ENCODE results near the gene SORCS2. TPM values are rescaled to one million over a fixed set of nuclear protein-coding genes. Genes with fewer than 3 reads are reported as not detected.

SORCS2 gene
- total RNA-seq, 6 donors from 2014 or later, result 2.2 to 28.3 (median 7.2) TPM

DNA sequence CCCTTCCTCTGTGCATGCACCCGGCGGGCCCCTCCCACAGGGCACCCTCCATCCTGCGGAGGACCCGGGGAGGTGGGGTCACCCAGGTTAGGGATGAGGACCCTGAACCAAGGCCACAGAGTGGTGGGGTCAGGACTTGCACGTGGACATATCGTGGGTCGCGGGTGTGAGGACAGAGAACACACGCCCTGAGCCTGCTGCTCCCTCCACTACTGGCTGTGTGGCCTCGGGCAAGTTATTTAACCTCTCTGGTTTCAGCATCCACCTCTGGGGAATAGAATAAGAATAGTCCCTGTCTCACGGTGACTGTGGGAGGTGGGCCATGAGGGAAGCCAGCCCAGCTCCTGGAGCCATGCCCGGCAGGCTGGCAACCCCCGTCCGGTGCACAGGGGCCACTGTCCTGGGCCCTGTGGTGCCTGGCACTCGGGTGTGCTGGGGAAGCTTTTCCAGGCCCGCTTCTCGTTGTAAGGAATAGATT is 237.3 kb downstream of the SORCS2 start:
- H3K4me3 ChIP-seq, result no peak overlapping the region
- no peak for TF ChIP-seq POLR2A (IDR thresholded peaks at IDR 0.05)
- no peak for TF ChIP-seq POLR2AphosphoS5 (IDR thresholded peaks at IDR 0.05)
- no peak for TF ChIP-seq CTCF (IDR thresholded peaks at IDR 0.05)
- TF ChIP-seq EP300 (IDR thresholded peaks at IDR 0.05), result no peak
- ATAC-seq (ENCODE audit: low FRiP score in 2 of 2) (no peak), DNase-seq (peak; percentile 19 to 64)
- WGBS, 2 donors, result 62 to 73% methylated on average over 16 of the region's 17 CpGs
- H3K36me3 ChIP-seq, result no peaks in the 10 kb centered on the region
- no peak overlapping the region for H3K27ac ChIP-seq
- peaks cover 1 to 3% (median 2%) of the 10 kb centered on the region in 4 donors for H3K4me1 ChIP-seq
- no peaks in the 10 kb centered on the region for H3K9me3 ChIP-seq
- no peaks in the 10 kb centered on the region for H3K27me3 ChIP-seq

- ATAC-seq (ENCODE audit: low FRiP score in 2 of 2) (peak in 1 of 2 donors; percentile 58), DNase-seq (no peak)
- Histone ChIP-seq H3K4me3 (no peak overlapping the region), H3K36me3 (no peaks in the 10 kb centered on the region), H3K4me1 (peaks cover 3 to 10% (median 7%) of the 10 kb centered on the region in 4 donors), H3K27ac (no peak overlapping the region), H3K9me3 (no peaks in the 10 kb centered on the region), H3K27me3 (no peaks in the 10 kb centered on the region)
- TF ChIP-seq CTCF (IDR thresholded peaks at IDR 0.05) (no peak), EP300 (IDR thresholded peaks at IDR 0.05) (no peak), POLR2AphosphoS5 (IDR thresholded peaks at IDR 0.05) (no peak), POLR2A (IDR thresholded peaks at IDR 0.05) (no peak)
- WGBS, 2 donors, result 48 to 67% methylated on average over 14 to 15 of the region's 16 CpGs
Measured at GRCh38 chr4:7430368-7430964, 238.1 kb downstream of the SORCS2 start.

GRCh38 chr4:7430965-7431695 is 238.8 kb downstream of the SORCS2 start:
- Histone ChIP-seq H3K4me1 (peaks cover 3 to 16% (median 10%) of the 10 kb centered on the region in 4 donors), H3K27ac (no peak overlapping the region), H3K36me3 (no peaks in the 10 kb centered on the region), H3K9me3 (no peaks in the 10 kb centered on the region), H3K4me3 (no peak overlapping the region), H3K27me3 (no peaks in the 10 kb centered on the region)
- 53 to 81% methylated on average over 2 to 15 of the region's 17 CpGs for WGBS, 2 donors
- ATAC-seq (ENCODE audit: low FRiP score in 2 of 2), result no peak
- TF ChIP-seq EP300 (IDR thresholded peaks at IDR 0.05), result no peak
- no peak for TF ChIP-seq CTCF (IDR thresholded peaks at IDR 0.05)
- no peak for TF ChIP-seq POLR2AphosphoS5 (IDR thresholded peaks at IDR 0.05)
- TF ChIP-seq POLR2A (IDR thresholded peaks at IDR 0.05), result no peak
- no peak for DNase-seq

GRCh38 chr4:7431696-7432530 is 239.6 kb downstream of the SORCS2 start:
- Histone ChIP-seq H3K27ac (no peak overlapping the region), H3K4me1 (peaks cover 3 to 16% (median 10%) of the 10 kb centered on the region in 4 donors), H3K36me3 (no peaks in the 10 kb centered on the region), H3K4me3 (no peak overlapping the region), H3K27me3 (no peaks in the 10 kb centered on the region), H3K9me3 (no peaks in the 10 kb centered on the region)
- no peak for TF ChIP-seq EP300 (IDR thresholded peaks at IDR 0.05)
- peak in 1 of 6 experiments; percentile 29 for TF ChIP-seq CTCF (IDR thresholded peaks at IDR 0.05)
- no peak for TF ChIP-seq POLR2AphosphoS5 (IDR thresholded peaks at IDR 0.05)
- TF ChIP-seq POLR2A (IDR thresholded peaks at IDR 0.05), result no peak
- WGBS, 2 donors, result 79% methylated on average over 23 to 26 of the region's 27 CpGs
- ATAC-seq (ENCODE audit: low FRiP score in 2 of 2) (no peak), DNase-seq (peak in 1 of 2 donors; percentile 59)
